ENCODE data around the gene ADCY10. TPM values are rescaled to one million over a fixed set of nuclear protein-coding genes. Genes with fewer than 3 reads are reported as not detected.

ADCY10 gene
- total and polyA plus RNA-seq, 9 of the 15 experiments (the other 6 are each of a cell fraction or from before 2014, with no cell fraction given): 0.08 to 0.86 (median 0.22) TPM

- TF ChIP-seq, protein P1, sequence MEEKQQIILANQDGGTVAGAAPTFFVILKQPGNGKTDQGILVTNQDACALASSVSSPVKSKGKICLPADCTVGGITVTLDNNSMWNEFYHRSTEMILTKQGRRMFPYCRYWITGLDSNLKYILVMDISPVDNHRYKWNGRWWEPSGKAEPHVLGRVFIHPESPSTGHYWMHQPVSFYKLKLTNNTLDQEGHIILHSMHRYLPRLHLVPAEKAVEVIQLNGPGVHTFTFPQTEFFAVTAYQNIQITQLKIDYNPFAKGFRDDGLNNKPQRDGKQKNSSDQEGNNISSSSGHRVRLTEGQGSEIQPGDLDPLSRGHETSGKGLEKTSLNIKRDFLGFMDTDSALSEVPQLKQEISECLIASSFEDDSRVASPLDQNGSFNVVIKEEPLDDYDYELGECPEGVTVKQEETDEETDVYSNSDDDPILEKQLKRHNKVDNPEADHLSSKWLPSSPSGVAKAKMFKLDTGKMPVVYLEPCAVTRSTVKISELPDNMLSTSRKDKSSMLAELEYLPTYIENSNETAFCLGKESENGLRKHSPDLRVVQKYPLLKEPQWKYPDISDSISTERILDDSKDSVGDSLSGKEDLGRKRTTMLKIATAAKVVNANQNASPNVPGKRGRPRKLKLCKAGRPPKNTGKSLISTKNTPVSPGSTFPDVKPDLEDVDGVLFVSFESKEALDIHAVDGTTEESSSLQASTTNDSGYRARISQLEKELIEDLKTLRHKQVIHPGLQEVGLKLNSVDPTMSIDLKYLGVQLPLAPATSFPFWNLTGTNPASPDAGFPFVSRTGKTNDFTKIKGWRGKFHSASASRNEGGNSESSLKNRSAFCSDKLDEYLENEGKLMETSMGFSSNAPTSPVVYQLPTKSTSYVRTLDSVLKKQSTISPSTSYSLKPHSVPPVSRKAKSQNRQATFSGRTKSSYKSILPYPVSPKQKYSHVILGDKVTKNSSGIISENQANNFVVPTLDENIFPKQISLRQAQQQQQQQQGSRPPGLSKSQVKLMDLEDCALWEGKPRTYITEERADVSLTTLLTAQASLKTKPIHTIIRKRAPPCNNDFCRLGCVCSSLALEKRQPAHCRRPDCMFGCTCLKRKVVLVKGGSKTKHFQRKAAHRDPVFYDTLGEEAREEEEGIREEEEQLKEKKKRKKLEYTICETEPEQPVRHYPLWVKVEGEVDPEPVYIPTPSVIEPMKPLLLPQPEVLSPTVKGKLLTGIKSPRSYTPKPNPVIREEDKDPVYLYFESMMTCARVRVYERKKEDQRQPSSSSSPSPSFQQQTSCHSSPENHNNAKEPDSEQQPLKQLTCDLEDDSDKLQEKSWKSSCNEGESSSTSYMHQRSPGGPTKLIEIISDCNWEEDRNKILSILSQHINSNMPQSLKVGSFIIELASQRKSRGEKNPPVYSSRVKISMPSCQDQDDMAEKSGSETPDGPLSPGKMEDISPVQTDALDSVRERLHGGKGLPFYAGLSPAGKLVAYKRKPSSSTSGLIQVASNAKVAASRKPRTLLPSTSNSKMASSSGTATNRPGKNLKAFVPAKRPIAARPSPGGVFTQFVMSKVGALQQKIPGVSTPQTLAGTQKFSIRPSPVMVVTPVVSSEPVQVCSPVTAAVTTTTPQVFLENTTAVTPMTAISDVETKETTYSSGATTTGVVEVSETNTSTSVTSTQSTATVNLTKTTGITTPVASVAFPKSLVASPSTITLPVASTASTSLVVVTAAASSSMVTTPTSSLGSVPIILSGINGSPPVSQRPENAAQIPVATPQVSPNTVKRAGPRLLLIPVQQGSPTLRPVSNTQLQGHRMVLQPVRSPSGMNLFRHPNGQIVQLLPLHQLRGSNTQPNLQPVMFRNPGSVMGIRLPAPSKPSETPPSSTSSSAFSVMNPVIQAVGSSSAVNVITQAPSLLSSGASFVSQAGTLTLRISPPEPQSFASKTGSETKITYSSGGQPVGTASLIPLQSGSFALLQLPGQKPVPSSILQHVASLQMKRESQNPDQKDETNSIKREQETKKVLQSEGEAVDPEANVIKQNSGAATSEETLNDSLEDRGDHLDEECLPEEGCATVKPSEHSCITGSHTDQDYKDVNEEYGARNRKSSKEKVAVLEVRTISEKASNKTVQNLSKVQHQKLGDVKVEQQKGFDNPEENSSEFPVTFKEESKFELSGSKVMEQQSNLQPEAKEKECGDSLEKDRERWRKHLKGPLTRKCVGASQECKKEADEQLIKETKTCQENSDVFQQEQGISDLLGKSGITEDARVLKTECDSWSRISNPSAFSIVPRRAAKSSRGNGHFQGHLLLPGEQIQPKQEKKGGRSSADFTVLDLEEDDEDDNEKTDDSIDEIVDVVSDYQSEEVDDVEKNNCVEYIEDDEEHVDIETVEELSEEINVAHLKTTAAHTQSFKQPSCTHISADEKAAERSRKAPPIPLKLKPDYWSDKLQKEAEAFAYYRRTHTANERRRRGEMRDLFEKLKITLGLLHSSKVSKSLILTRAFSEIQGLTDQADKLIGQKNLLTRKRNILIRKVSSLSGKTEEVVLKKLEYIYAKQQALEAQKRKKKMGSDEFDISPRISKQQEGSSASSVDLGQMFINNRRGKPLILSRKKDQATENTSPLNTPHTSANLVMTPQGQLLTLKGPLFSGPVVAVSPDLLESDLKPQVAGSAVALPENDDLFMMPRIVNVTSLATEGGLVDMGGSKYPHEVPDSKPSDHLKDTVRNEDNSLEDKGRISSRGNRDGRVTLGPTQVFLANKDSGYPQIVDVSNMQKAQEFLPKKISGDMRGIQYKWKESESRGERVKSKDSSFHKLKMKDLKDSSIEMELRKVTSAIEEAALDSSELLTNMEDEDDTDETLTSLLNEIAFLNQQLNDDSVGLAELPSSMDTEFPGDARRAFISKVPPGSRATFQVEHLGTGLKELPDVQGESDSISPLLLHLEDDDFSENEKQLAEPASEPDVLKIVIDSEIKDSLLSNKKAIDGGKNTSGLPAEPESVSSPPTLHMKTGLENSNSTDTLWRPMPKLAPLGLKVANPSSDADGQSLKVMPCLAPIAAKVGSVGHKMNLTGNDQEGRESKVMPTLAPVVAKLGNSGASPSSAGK (IDR thresholded peaks at IDR 0.05): peak; percentile 11; the same call in 1 of the 2 replicates
- TF ChIP-seq MEF2A (IDR thresholded peaks at IDR 0.05; ENCODE audit: control insufficient read depth, low read depth, low read length) (no peak), ATF7 (IDR thresholded peaks at IDR 0.05) (no peak), ELK1 (CRISPR knock-in tag; IDR thresholded peaks at IDR 0.05) (no peak), ZNF407 (IDR thresholded peaks at IDR 0.05; ENCODE audit: low read depth) (no peak)
Observed at GRCh38 chr1:167826127-167826526, 87.8 kb downstream of the ADCY10 start (continued).
